ENCODE results near the gene SNX9.

DNA sequence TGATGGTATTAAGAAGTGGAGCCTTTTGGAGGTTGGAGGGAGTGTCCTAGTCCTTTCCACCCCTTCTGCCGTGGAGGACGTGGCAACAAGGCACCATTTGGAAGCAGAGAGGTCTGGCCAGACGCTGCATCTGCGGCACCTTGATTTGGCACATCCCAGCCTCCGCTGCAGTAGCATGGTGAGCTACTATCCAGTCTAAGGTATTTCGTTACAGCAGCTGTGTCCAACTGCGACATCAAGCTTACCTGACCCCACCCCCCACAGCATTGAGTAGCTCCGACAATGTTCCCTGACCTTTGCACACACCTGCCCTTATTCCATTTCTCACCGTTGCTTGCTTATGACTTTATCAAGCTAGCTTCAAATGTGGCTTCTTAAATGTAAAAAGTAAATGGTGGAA, 128.8 kb downstream of the SNX9 start:
- TF ChIP-seq, protein P1, sequence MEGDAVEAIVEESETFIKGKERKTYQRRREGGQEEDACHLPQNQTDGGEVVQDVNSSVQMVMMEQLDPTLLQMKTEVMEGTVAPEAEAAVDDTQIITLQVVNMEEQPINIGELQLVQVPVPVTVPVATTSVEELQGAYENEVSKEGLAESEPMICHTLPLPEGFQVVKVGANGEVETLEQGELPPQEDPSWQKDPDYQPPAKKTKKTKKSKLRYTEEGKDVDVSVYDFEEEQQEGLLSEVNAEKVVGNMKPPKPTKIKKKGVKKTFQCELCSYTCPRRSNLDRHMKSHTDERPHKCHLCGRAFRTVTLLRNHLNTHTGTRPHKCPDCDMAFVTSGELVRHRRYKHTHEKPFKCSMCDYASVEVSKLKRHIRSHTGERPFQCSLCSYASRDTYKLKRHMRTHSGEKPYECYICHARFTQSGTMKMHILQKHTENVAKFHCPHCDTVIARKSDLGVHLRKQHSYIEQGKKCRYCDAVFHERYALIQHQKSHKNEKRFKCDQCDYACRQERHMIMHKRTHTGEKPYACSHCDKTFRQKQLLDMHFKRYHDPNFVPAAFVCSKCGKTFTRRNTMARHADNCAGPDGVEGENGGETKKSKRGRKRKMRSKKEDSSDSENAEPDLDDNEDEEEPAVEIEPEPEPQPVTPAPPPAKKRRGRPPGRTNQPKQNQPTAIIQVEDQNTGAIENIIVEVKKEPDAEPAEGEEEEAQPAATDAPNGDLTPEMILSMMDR (IDR thresholded peaks at IDR 0.05; ENCODE audit: insufficient read depth, low read depth, low read length): no peak
- no peak for TF ChIP-seq EZH2 (IDR thresholded peaks at IDR 0.05; ENCODE audit: insufficient read depth, low read length)
